HG03342 (cell line): ENCODE measurements around the gene MMS22L.

ENCODE experiments used
- ATAC-seq: cut with Tn5 transposase; IDR thresholded peaks from one replicate; pipeline ENCODE4 v1.9.1; 2021; ENCODE audit warnings: mild to moderate bottlenecking, moderate library complexity; ENCODE audit not compliant: unreplicated experiment

Gene MMS22L

DNA sequence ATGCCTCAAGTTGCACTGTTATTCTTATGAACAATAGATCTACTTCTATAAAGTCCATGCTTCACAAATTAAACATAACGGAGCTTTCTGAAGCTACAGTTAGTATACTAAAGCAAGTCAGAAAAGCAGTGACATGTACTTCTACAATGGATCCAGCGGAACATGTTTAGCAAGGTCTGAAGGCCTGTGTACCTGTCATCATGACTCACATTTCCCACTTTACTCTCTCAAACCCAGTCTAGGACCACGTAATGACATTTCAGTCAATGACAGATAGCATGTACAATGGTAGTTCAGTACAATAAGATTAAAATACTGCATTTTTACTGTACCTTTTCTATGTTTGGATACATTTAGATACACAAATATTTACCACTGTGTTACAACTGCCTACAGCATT is 132.1 kb downstream of the MMS22L start:
- ATAC-seq = no peak

DNA sequence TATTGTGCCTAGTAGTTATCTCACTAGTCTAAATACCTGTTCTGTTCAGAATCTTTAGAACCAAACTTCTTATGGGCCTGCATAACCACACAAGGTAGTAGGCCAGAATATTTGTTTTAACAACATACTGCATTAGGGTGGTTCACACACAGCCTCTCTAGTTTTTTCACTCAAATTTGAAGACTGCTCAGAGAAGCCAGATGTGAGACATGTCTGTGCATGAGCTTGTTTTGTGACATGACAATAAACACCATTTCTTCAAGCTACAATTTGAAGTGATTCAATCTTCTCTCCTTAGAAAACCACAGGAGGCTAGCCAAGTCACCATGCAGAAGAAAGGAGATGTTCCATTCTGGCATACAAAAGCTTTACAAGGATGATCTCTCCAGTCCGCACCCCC is 135.6 kb downstream of the MMS22L start:
- ATAC-seq = no peak

DNA sequence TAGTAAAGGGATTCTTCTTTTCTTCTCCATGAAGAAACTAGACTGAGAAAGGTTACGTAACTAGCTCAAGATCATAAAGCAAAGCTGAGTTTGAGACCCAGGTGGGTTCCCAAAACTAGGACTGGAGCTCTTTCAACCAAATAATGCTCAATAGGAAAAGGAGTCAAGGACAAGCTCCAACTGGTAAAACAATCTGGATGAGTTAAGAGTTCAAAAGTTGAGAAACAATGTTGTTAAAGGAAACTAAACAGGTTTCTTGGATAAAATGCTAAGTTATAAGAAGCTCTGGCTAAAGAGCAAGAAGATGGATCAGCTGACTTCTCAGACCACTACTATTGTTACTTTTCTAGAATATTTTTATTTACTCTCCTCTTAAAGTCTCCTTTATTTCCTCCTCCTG is 137.3 kb downstream of the MMS22L start:
- ATAC-seq = no peak

GRCh38 chr6:97141756-97142155 is 141.3 kb downstream of the MMS22L start:
- ATAC-seq = no peak

GRCh38 chr6:97138581-97138980 is 144.4 kb downstream of the MMS22L start:
- no peak for ATAC-seq

GRCh38 chr6:97136626-97137358 is 146.2 kb downstream of the MMS22L start:
- ATAC-seq = no peak

- ATAC-seq = no peak
These were observed 149.9 kb downstream of the MMS22L start for GRCh38 chr6:97133067-97133466.

- ATAC-seq = no peak
These were observed 153.9 kb downstream of the MMS22L start for GRCh38 chr6:97129106-97129505.

GRCh38 chr6:97128507-97128906 is 154.5 kb downstream of the MMS22L start:
- no peak for ATAC-seq

GRCh38 chr6:97123652-97124051 is 159.4 kb downstream of the MMS22L start:
- no peak for ATAC-seq

DNA sequence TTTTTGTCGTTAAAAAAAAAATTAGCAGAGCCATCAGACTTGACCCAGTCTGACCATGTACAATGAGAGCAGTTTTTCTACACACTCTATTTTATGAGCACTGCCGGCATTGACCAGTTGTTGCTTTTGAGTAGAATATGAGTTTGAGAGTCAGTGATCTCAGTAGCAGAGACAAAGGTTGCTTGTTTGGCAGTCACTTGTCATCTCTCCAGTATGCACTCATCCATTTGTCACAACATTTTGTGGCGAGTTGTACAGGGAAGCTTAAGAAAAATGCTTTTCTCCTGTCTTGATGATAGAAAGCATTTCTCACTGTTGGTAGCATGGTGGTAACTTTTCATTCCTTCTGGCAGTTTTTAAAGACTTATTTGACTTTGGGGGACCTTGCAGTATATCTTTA is 159.9 kb downstream of the MMS22L start:
- no peak for ATAC-seq

- no peak for ATAC-seq
These were observed 162.5 kb downstream of the MMS22L start for GRCh38 chr6:97120511-97120910.

GRCh38 chr6:97114645-97115044 is 168.4 kb downstream of the MMS22L start:
- ATAC-seq = no peak

- ATAC-seq = no peak
These were observed 169.8 kb downstream of the MMS22L start for GRCh38 chr6:97113170-97113569.

GRCh38 chr6:97111243-97111642 is 171.8 kb downstream of the MMS22L start:
- no peak for ATAC-seq

GRCh38 chr6:97110626-97111025 is 172.4 kb downstream of the MMS22L start:
- no peak for ATAC-seq

GRCh38 chr6:97110149-97110548 is 172.9 kb downstream of the MMS22L start:
- no peak for ATAC-seq

DNA sequence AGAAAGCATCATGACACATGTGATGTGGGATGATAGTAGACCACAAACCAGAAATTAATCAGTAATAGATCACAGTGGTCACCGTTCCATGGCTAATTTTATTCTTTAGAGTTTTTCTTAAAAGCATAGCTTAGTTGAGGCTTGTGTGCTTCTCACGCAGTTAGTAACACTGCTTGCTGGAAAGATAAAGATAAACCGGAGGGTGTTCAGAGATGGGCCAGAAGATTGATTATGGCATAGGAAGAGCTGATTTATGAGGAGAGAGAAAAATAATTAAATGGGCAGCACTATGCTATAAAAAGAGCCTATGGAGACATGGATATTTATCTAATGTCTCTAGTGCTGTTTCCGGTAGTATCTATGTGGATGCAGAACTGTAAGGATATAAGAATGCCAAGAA is 173.6 kb downstream of the MMS22L start:
- no peak for ATAC-seq

- no peak for ATAC-seq
These were observed 180.7 kb downstream of the MMS22L start for GRCh38 chr6:97102145-97102790.

DNA sequence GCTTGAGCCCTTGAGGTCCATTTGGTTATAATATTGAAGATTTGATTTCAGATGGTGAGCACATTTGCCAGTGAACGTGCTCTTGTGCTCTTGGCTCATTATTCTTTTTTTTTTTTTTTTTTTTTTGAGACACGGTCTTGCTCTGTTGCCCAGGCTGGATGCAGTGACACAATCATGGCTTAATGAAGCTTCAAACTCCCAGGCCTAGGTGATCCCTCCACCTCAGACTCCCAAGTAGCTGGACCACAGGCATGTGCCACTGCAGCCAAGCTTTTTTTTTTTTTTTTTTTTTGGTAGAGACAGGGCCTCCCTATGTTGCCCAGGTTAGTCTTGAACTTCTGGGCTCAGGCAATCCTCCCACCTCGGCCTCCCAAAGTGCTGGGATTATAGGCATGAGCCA is 182.3 kb downstream of the MMS22L start:
- no peak for ATAC-seq

- no peak for ATAC-seq
These were observed 185.7 kb downstream of the MMS22L start for GRCh38 chr6:97097068-97098047.
